NOMO-1 treated with DMSO at 0.1 percent for 48 hours (cell line): ENCODE measurements around the gene IRF7.

Source experiments
- DNase-seq: peaks from one replicate; lab custom pipeline; 2025; ENCODE audit not compliant: unreplicated experiment; lab: John Stamatoyannopoulos, UW

The IRF7 gene

GRCh38 chr11:621838-622237 is 6.1 kb upstream of the IRF7 start:
- no peak for DNase-seq

- DNase-seq, result no peak
Observed at GRCh38 chr11:620935-621814, 5.4 kb upstream of the IRF7 start.

- no peak for DNase-seq
Observed at GRCh38 chr11:620201-620600, 4.5 kb upstream of the IRF7 start.

GRCh38 chr11:619628-620050 is 3.9 kb upstream of the IRF7 start:
- DNase-seq, result no peak

GRCh38 chr11:618856-619627 is 3.3 kb upstream of the IRF7 start:
- no peak for DNase-seq

GRCh38 chr11:617912-618682 is 2.3 kb upstream of the IRF7 start:
- DNase-seq, result no peak

- DNase-seq, result no peak
Observed at GRCh38 chr11:617199-617911, 1.6 kb upstream of the IRF7 start.

GRCh38 chr11:616320-617198 is 809 bp upstream of the IRF7 start:
- DNase-seq, result no peak

GRCh38 chr11:614623-615503 is 887 bp downstream of the IRF7 start:
- DNase-seq, result no peak

- no peak for DNase-seq
Observed at GRCh38 chr11:614021-614622, 1.6 kb downstream of the IRF7 start.

GRCh38 chr11:613369-613968 is 2.3 kb downstream of the IRF7 start:
- peak; percentile 23 for DNase-seq

- no peak for DNase-seq
Observed at GRCh38 chr11:612961-613300, 2.8 kb downstream of the IRF7 start.

- no peak for DNase-seq
Observed at GRCh38 chr11:612201-612960, 3.4 kb downstream of the IRF7 start.

GRCh38 chr11:611001-611996 is 4.5 kb downstream of the IRF7 start:
- DNase-seq, result no peak

GRCh38 chr11:610146-610801 is 5.5 kb downstream of the IRF7 start:
- DNase-seq, result no peak

GRCh38 chr11:609341-609811 is 6.4 kb downstream of the IRF7 start:
- no peak for DNase-seq
